H1 (cell line): ENCODE results near the gene PLPP2. TPM values are rescaled to one million over a fixed set of nuclear protein-coding genes. Genes with fewer than 3 reads are reported as not detected.

Source experiments
- EP300 ChIP-seq, 2 experiments: IDR thresholded peaks; 1 replicate in 1 of 2; 2 replicates in 1 of 2; pipeline ENCODE4 v1.6.1; 2011 to 2012; ENCODE audit warnings: low read depth in 2 of 2, low read length in 2 of 2, mild to moderate bottlenecking in 2 of 2, borderline replicate concordance in 1 of 2, inconsistent platforms in 1 of 2, moderate library complexity in 1 of 2
- SIN3A ChIP-seq, 2 experiments: IDR thresholded peaks in 1 of 2; conservative IDR thresholded peaks in 1 of 2; 2 replicates each; pipeline ENCODE4 v1.6.1; 2011 to 2012; ENCODE audit warnings: low read length in 2 of 2, improper control_type of control experiment in 1 of 2, low read depth in 1 of 2, mild to moderate bottlenecking in 1 of 2
- SIX5 ChIP-seq: IDR thresholded peaks from 2 replicates; pipeline ENCODE4 v1.6.1; 2011; ENCODE audit warnings: mild to moderate bottlenecking, low read depth, low read length
- TAF1 ChIP-seq: IDR thresholded peaks from 2 replicates; pipeline ENCODE4 v1.6.1; 2011; ENCODE audit warnings: mild to moderate bottlenecking, low read depth, low read length
- polyA plus RNA-seq, 7 experiments: library from polyadenylated mRNA; depleted of rRNA in 3 of 7; stranded (reverse) in 5 of 7; unstranded in 2 of 7; fragments of >200 nt in 5 of 7; fragments of 200-250 nt in 2 of 7; gene quantifications; 1 replicate in 5 of 7; 2 replicates in 1 of 7; 4 replicates in 1 of 7; pipeline versions ENCODE4 v1.2.1 to v1.2.3, GENCODE V29; 2011 to 2013; ENCODE audit warnings: missing spikeins in 2 of 7, mixed read lengths in 2 of 7
- total RNA-seq: library from RNA; stranded (reverse); fragmentation: NEBNext Ultra II Directional; extraction: Animal tissue kit (Norgen Biotek cat#: 25700); gene quantifications from 2 replicates; pipeline ENCODE4 v1.2.1, GENCODE V29; 2021

The PLPP2 gene
- total and polyA plus RNA-seq, 2 of the 8 experiments (the other 6 are each of a cell fraction or from before 2014, with no cell fraction given): 101 to 195 TPM

- TF ChIP-seq EP300 (IDR thresholded peaks at IDR 0.05; ENCODE audit: borderline replicate concordance in 1 of 2, low read depth in 2 of 2, low read length in 2 of 2) (no peak), TAF1 (no peak), SIN3A (conservative IDR thresholded peaks at IDR 0.05 in 1 of 2, IDR thresholded peaks at IDR 0.05 in 1 of 2; ENCODE audit: low read depth in 1 of 2, low read length in 2 of 2) (no peak), SIX5 (no peak)
Measured at GRCh38 chr19:291006-291521, at the start of gene PLPP2 (continued).
